Measurements from ENCODE around the gene FIP1L1.

DNA sequence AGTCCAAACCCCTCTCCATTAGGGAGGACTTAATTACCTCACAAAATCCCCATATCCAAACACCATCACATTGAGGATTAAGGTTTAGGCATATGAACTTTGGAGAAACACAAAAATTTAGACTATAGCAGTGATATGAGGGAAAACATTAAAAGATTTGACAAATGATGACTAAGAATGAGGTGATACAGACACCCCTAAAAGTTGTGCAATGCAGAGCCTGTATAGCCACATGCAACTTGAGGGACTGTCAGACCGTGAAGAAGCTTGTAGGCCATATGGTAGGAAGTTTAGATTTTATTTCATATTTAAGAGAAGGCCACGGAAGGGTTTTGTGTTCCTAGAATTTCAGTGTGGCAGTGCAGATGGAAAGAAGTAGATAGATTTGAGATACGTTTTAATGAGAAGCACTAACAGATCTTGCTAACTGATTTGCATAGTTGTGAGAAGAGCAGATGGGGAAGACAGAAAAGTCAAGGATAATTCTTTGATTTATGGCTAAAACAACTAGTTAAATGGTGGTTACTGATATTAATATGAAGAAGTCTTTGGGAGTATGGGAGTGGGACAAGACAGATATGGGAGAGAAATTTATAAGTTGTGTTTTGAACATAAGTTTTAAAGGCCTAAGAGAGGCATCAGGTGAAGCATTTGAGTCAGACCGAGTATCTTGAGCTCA, 5.5 kb upstream of the FIP1L1 start:
- TF ChIP-seq, protein P1, sequence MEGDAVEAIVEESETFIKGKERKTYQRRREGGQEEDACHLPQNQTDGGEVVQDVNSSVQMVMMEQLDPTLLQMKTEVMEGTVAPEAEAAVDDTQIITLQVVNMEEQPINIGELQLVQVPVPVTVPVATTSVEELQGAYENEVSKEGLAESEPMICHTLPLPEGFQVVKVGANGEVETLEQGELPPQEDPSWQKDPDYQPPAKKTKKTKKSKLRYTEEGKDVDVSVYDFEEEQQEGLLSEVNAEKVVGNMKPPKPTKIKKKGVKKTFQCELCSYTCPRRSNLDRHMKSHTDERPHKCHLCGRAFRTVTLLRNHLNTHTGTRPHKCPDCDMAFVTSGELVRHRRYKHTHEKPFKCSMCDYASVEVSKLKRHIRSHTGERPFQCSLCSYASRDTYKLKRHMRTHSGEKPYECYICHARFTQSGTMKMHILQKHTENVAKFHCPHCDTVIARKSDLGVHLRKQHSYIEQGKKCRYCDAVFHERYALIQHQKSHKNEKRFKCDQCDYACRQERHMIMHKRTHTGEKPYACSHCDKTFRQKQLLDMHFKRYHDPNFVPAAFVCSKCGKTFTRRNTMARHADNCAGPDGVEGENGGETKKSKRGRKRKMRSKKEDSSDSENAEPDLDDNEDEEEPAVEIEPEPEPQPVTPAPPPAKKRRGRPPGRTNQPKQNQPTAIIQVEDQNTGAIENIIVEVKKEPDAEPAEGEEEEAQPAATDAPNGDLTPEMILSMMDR (IDR thresholded peaks at IDR 0.05) = no peak
- no peak for TF ChIP-seq POLR2AphosphoS5 (IDR thresholded peaks at IDR 0.05)

Data from esophagus muscularis mucosa (tissue), 3 donors.